ENCODE results near the gene PIEZO2.

PIEZO2 gene

GRCh38 chr18:11029021-11029420 is 120.3 kb downstream of the PIEZO2 start:
- TF ChIP-seq, protein P1, sequence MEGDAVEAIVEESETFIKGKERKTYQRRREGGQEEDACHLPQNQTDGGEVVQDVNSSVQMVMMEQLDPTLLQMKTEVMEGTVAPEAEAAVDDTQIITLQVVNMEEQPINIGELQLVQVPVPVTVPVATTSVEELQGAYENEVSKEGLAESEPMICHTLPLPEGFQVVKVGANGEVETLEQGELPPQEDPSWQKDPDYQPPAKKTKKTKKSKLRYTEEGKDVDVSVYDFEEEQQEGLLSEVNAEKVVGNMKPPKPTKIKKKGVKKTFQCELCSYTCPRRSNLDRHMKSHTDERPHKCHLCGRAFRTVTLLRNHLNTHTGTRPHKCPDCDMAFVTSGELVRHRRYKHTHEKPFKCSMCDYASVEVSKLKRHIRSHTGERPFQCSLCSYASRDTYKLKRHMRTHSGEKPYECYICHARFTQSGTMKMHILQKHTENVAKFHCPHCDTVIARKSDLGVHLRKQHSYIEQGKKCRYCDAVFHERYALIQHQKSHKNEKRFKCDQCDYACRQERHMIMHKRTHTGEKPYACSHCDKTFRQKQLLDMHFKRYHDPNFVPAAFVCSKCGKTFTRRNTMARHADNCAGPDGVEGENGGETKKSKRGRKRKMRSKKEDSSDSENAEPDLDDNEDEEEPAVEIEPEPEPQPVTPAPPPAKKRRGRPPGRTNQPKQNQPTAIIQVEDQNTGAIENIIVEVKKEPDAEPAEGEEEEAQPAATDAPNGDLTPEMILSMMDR (IDR thresholded peaks at IDR 0.05; ENCODE audit: insufficient read depth, low read depth, low read length, missing control alignments) = no peak
- no peak for DNase-seq (ENCODE audit: low read depth)
- H3K4me3 ChIP-seq (ENCODE audit: low read length) = no peak overlapping the region

GRCh38 chr18:11027862-11028261 is 121.5 kb downstream of the PIEZO2 start:
- no peak overlapping the region for H3K4me3 ChIP-seq (ENCODE audit: low read length)
- DNase-seq (ENCODE audit: low read depth) = no peak
- TF ChIP-seq, protein P1 (IDR thresholded peaks at IDR 0.05; ENCODE audit: insufficient read depth, low read depth, low read length, missing control alignments) = no peak

- no peak for DNase-seq (ENCODE audit: low read depth)
- TF ChIP-seq, protein P1 (IDR thresholded peaks at IDR 0.05; ENCODE audit: insufficient read depth, low read depth, low read length, missing control alignments) = no peak
Observed at GRCh38 chr18:11025671-11026070, 123.7 kb downstream of the PIEZO2 start.

GRCh38 chr18:11024928-11025669 is 124.3 kb downstream of the PIEZO2 start:
- H3K4me3 ChIP-seq (ENCODE audit: low read length) = no peak overlapping the region
- no peak for DNase-seq (ENCODE audit: low read depth)
- TF ChIP-seq, protein P1 (IDR thresholded peaks at IDR 0.05; ENCODE audit: insufficient read depth, low read depth, low read length, missing control alignments) = no peak

More at GRCh38 chr18:11025671-11026070, 123.7 kb downstream of the PIEZO2 start:
- no peak overlapping the region for H3K4me3 ChIP-seq (ENCODE audit: low read length)

GRCh38 chr18:11021477-11021876 is 127.9 kb downstream of the PIEZO2 start:
- TF ChIP-seq, protein P1 (IDR thresholded peaks at IDR 0.05; ENCODE audit: insufficient read depth, low read depth, low read length, missing control alignments) = no peak
- DNase-seq (ENCODE audit: low read depth) = no peak
- H3K4me3 ChIP-seq (ENCODE audit: low read length) = no peak overlapping the region

- no peak for DNase-seq (ENCODE audit: low read depth)
- TF ChIP-seq, protein P1 (IDR thresholded peaks at IDR 0.05; ENCODE audit: insufficient read depth, low read depth, low read length, missing control alignments) = no peak
- H3K4me3 ChIP-seq (ENCODE audit: low read length) = no peak overlapping the region
Observed at GRCh38 chr18:11020877-11021414, 128.4 kb downstream of the PIEZO2 start.
